Body of pancreas (tissue), 4 donors: ENCODE measurements around the gene EP300. TPM values are rescaled to one million over a fixed set of nuclear protein-coding genes. Genes with fewer than 3 reads are reported as not detected.
"Not testable (repeated sequence)": the region's sequence is repeated elsewhere in the genome, so short reads cannot be mapped to it uniquely, and the experiment has no call there.

Source experiments
- ATAC-seq: fragments of 150-250 bp; one replicate; pipeline ENCODE4 v1.9.1; 2016
- DNase-seq, 4 donors: peaks; one replicate each; pipeline ENCODE4 v3.0.0-alpha.2; 2019
- H3K27ac ChIP-seq, 4 donors: fragments of 200-600 bp; sonication (generic); 1 replicate in 3 of 4; 2 replicates in 1 of 4; pipeline versions ENCODE4 v1.5.1 to v1.6.1; 2016 to 2019; ENCODE audit warnings: mild to moderate bottlenecking in 1 of 4, mixed read lengths in 1 of 4, moderate library complexity in 1 of 4
- H3K27me3 ChIP-seq, 2 donors: fragments of 200-600 bp; sonication (generic); one replicate each; pipeline ENCODE4 v1.6.0; 2016; ENCODE audit warnings: mild to moderate bottlenecking in 1 of 2
- H3K36me3 ChIP-seq, 2 donors: fragments of 200-600 bp; sonication (generic); replicated peaks in 1 of 2; 2 replicates each; pipeline ENCODE4 v1.5.1; 2016; ENCODE audit warnings: low read depth in 2 of 2; ENCODE audit not compliant: insufficient read depth in 1 of 2
- H3K4me1 ChIP-seq: fragments of 200-600 bp; sonication (generic); one replicate; pipeline ENCODE4 v1.6.0; 2016
- H3K4me3 ChIP-seq, 2 donors: fragments of 200-600 bp; sonication (generic); 1 replicate in 1 of 2; 2 replicates in 1 of 2; pipeline ENCODE4 v1.5.1; 2016 to 2019
- H3K9me3 ChIP-seq, 3 donors: fragments of 200-600 bp; sonication (generic); 1 replicate in 2 of 3; 2 replicates in 1 of 3; pipeline ENCODE4 v1.5.1; 2016
- POLR2A ChIP-seq, 3 donors: fragments of 450-650 bp; IDR thresholded peaks; one replicate each; pipeline ENCODE4 v1.6.1; 2016; ENCODE audit warnings: antibody characterized with exemption in 3 of 3, mild to moderate bottlenecking in 2 of 3
- WGBS, 2 donors: methylation state at CpG; one replicate each; pipeline ENCODE4 v1.1.5; 2017; 5-methylcytosine and 5-hydroxymethylcytosine counted together
- intact Hi-C: fragments of 100-400 bp; cut with DNase I; formaldehyde crosslinking; loops from one replicate; pipeline ENCODE4 v1.15.1; 2023
- total RNA-seq, 2 donors: library from RNA; depleted of rRNA; stranded (reverse); fragments of >200 nt; gene quantifications; one replicate each; pipeline ENCODE4 v1.1.0, GENCODE V29; 2016
- TF ChIP-seq, protein P1 (sequence below), 7 experiments: fragments of 450-650 bp in 4 of 7; fragments of 200-600 bp in 3 of 7; sonication (generic) in 3 of 7; IDR thresholded peaks; one replicate each; pipeline ENCODE4 v1.5.1; 2016 to 2019; ENCODE audit warnings: antibody characterized with exemption in 7 of 7

EP300 gene
- total RNA-seq, 2 donors from 2014 or later, result 35.0 to 68.2 TPM

DNA sequence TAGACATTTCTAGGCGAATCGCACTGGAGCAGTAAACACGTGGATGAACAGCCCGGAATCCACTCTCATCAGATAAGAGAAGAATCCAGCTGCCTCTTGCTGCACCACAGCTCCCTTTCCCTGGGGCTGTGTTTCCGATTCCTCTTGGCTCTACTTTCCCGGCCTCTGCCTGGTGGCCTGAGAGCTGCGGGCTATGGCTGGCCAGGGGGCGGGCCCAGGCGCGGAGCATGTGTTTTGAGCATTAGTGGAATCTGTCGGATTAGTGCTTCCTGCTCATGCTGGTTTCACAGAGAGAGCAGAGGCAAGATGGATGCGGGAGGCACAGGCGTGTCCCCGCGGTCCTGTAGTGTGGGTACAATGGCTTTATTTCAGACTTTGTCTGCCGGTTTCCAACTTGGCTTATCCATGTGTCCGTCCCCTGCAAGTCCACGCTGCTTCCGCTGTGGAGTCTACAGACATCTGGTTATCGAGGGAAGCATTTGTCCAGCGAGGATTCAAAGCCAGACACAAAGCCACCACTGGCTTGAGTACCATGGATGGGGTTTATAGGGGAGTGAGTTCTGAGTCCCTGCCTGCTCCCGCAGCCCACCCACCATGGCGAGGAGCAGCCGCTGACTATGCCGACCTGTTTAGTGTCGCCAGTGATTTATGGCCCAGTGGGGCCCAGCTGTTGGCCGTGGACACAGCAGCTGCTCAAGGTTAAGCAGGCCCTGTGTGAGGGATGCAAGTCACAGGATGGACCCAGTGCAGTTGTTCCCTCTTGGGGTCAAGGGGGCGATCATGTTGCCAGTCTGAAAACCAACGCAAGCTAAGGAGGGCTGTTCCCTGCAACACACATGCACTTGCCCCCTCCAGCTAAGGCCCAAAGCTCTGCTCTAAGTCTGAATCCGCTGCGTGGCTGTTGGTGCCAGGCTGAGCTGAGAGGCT is 43.3 kb upstream of the EP300 start:
- peak overlapping the region in 1 of 4 donors; percentile 18 for H3K27ac ChIP-seq
- intact Hi-C loops, result no loop called here
- H3K36me3 ChIP-seq, result no peaks in the 10 kb centered on the region
- H3K9me3 ChIP-seq, result no peaks in the 10 kb centered on the region
- H3K27me3 ChIP-seq, result no peaks in the 10 kb centered on the region
- TF ChIP-seq, protein P1, sequence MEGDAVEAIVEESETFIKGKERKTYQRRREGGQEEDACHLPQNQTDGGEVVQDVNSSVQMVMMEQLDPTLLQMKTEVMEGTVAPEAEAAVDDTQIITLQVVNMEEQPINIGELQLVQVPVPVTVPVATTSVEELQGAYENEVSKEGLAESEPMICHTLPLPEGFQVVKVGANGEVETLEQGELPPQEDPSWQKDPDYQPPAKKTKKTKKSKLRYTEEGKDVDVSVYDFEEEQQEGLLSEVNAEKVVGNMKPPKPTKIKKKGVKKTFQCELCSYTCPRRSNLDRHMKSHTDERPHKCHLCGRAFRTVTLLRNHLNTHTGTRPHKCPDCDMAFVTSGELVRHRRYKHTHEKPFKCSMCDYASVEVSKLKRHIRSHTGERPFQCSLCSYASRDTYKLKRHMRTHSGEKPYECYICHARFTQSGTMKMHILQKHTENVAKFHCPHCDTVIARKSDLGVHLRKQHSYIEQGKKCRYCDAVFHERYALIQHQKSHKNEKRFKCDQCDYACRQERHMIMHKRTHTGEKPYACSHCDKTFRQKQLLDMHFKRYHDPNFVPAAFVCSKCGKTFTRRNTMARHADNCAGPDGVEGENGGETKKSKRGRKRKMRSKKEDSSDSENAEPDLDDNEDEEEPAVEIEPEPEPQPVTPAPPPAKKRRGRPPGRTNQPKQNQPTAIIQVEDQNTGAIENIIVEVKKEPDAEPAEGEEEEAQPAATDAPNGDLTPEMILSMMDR (IDR thresholded peaks at IDR 0.05), result no peak
- no peak for TF ChIP-seq POLR2A (IDR thresholded peaks at IDR 0.05)
- WGBS, 2 donors, result 56 to 71% methylated on average over 19 to 31 of the region's 31 CpGs
- peak; percentile 82 for ATAC-seq
- H3K4me3 ChIP-seq, result no peak overlapping the region
- DNase-seq, result peak; percentile 38 to 62 (median 60)
- H3K4me1 ChIP-seq, result no peaks in the 10 kb centered on the region

GRCh38 chr22:41049795-41050194 is 42.6 kb upstream of the EP300 start:
- ATAC-seq, intact Hi-C loops, H3K27me3 ChIP-seq, H3K4me3 ChIP-seq, H3K4me1 ChIP-seq, H3K36me3 ChIP-seq, DNase-seq, H3K27ac ChIP-seq, H3K9me3 ChIP-seq: not testable (repeated sequence)
- 82 to 100% methylated on average over 4 of the region's 4 CpGs for WGBS, 2 donors

DNA sequence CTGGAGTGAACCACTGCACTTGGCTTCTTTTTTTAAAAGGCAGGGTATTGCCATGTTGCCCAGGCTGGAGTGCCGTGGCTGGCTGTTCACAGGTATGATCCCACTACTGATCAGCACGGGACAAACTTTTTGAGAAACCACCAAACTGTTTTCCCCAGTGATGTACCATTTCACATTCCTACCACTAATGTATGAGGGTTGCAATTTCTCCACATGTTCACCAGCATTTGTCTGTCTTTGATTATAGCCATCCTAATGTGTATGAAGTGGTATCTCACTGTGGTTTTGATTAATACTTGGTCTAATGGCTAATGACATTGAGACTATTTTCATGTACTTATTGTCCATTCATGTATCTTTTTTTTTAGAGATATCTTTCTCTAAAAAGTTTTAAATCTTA is 41.5 kb upstream of the EP300 start:
- WGBS, 2 donors, result 74 to 82% methylated on average over 2 of the region's 2 CpGs
- no peaks in the 10 kb centered on the region for H3K4me1 ChIP-seq
- ATAC-seq, result no peak
- no peak for DNase-seq
- H3K9me3 ChIP-seq, result no peaks in the 10 kb centered on the region
- H3K36me3 ChIP-seq, result no peaks in the 10 kb centered on the region
- intact Hi-C loops, result no loop called here
- H3K27me3 ChIP-seq, result no peaks in the 10 kb centered on the region
- H3K27ac ChIP-seq, result no peak overlapping the region
- H3K4me3 ChIP-seq, result no peak overlapping the region
- TF ChIP-seq POLR2A (IDR thresholded peaks at IDR 0.05), result no peak
- TF ChIP-seq, protein P1 (IDR thresholded peaks at IDR 0.05), result no peak

DNA sequence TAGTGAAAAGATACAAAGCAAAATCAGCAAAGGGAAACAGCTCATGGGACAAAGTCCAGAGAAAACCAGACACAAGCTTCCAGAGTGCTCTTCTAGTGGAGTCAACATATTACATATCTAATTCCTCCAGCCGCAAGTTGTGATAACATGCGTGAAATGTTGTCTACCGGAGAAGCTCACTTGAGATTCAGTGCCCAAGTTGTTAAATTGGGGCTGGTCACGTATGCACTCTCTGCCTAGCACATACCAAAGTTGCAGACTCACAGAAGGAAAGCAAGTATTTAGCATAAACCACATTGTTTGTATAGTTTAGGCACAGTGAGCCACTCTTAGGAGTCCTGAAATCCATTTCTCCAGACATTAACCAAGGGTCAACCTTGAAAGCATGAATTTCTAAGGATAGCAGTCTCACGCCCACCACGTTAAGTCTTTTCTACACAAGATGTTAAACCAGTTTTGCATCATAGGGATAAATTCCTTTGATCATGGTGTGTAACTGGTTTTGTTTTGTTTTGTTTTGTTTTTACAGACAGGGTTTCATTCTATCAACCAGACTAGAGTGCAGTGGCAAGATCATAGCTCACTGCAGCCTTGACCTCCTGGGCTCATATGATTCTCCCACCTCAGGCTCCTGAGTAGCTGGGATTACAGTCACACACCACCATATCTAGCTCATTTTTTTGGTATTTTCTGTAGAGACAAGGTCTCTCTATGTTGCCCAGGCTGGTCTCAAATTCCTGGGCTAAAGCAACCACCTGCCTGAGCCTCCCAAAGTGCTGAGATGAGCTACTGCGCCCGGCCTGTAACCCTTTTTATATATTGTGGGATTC is 39.5 kb upstream of the EP300 start:
- no peaks in the 10 kb centered on the region for H3K9me3 ChIP-seq
- 78 to 82% methylated on average over 8 of the region's 8 CpGs for WGBS, 2 donors
- no peak for DNase-seq
- no peak overlapping the region for H3K27ac ChIP-seq
- no peaks in the 10 kb centered on the region for H3K27me3 ChIP-seq
- H3K4me1 ChIP-seq, result no peaks in the 10 kb centered on the region
- intact Hi-C loops, result no loop called here
- TF ChIP-seq, protein P1 (IDR thresholded peaks at IDR 0.05), result no peak
- no peak for TF ChIP-seq POLR2A (IDR thresholded peaks at IDR 0.05)
- no peaks in the 10 kb centered on the region for H3K36me3 ChIP-seq
- no peak for ATAC-seq
- no peak overlapping the region for H3K4me3 ChIP-seq

- intact Hi-C loops, result no loop called here
- no peaks in the 10 kb centered on the region for H3K9me3 ChIP-seq
- H3K27me3 ChIP-seq, result no peaks in the 10 kb centered on the region
- no peak for ATAC-seq
- H3K4me1 ChIP-seq, result no peaks in the 10 kb centered on the region
- no peak overlapping the region for H3K27ac ChIP-seq
- H3K4me3 ChIP-seq, result no peak overlapping the region
- no peaks in the 10 kb centered on the region for H3K36me3 ChIP-seq
- TF ChIP-seq, protein P1 (IDR thresholded peaks at IDR 0.05), result no peak
- no peak for TF ChIP-seq POLR2A (IDR thresholded peaks at IDR 0.05)
- no peak for DNase-seq
Measured at GRCh38 chr22:41057076-41057475, 35.3 kb upstream of the EP300 start.
